ENCODE results near the gene KLHDC1. TPM values are rescaled to one million over a fixed set of nuclear protein-coding genes. Genes with fewer than 3 reads are reported as not detected.

The KLHDC1 gene
- total and polyA plus RNA-seq, 9 of the 15 experiments (the other 6 are each of a cell fraction or from before 2014, with no cell fraction given) = 0.08 to 0.41 (median 0.18) TPM

DNA sequence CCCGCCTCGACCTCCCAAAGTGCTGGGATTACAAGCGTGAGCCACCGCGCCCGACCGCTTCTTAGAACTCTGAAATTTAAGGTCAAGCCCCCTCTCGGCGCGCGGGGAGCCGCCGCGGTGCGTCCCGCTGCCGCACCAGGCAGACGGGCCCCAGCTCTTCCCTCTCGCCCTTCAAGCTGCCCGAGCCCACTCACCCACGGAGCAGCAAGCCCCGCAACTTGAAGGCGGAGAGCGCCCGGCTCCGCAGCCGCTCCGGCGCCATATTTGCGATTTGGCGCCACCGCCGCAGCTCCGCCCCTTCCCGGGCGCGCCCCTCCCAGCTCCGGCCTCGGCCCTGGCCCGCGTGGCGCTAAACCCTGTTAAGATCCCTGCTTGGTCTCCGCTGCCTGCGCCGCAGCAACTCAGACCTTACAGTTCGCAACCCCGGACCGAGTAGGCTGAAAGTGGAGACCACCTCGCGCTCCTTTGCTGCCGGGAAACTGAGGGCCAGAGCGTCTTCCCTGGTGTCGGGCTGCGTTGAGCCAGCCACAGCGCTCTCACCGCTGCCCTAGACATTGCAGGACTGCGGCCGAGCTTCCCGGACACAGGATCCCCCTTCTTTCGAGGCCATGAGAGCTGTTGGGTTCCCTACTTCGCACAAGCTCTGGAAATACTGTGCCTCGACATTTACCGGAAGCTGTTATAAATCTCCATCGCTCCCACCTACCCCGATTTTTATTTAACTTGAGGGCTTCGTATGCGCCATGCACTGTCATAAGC is 4.8 kb upstream of the KLHDC1 start, which contains the start of gene POLE2 (continued):
- TF ChIP-seq, protein P1, sequence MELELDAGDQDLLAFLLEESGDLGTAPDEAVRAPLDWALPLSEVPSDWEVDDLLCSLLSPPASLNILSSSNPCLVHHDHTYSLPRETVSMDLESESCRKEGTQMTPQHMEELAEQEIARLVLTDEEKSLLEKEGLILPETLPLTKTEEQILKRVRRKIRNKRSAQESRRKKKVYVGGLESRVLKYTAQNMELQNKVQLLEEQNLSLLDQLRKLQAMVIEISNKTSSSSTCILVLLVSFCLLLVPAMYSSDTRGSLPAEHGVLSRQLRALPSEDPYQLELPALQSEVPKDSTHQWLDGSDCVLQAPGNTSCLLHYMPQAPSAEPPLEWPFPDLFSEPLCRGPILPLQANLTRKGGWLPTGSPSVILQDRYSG (tag; conservative IDR thresholded peaks at IDR 0.05; ENCODE audit: low read depth) = no peak
- TF ChIP-seq, protein P2, sequence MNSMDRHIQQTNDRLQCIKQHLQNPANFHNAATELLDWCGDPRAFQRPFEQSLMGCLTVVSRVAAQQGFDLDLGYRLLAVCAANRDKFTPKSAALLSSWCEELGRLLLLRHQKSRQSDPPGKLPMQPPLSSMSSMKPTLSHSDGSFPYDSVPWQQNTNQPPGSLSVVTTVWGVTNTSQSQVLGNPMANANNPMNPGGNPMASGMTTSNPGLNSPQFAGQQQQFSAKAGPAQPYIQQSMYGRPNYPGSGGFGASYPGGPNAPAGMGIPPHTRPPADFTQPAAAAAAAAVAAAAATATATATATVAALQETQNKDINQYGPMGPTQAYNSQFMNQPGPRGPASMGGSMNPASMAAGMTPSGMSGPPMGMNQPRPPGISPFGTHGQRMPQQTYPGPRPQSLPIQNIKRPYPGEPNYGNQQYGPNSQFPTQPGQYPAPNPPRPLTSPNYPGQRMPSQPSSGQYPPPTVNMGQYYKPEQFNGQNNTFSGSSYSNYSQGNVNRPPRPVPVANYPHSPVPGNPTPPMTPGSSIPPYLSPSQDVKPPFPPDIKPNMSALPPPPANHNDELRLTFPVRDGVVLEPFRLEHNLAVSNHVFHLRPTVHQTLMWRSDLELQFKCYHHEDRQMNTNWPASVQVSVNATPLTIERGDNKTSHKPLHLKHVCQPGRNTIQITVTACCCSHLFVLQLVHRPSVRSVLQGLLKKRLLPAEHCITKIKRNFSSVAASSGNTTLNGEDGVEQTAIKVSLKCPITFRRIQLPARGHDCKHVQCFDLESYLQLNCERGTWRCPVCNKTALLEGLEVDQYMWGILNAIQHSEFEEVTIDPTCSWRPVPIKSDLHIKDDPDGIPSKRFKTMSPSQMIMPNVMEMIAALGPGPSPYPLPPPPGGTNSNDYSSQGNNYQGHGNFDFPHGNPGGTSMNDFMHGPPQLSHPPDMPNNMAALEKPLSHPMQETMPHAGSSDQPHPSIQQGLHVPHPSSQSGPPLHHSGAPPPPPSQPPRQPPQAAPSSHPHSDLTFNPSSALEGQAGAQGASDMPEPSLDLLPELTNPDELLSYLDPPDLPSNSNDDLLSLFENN (IDR thresholded peaks at IDR 0.05; ENCODE audit: low read depth in 2 of 2, low read length in 2 of 2) = no peak
- TF ChIP-seq ZNF76 (CRISPR knock-in tag; IDR thresholded peaks at IDR 0.05; ENCODE audit: borderline replicate concordance) = no peak
- TF ChIP-seq ZKSCAN3 (CRISPR knock-in tag; IDR thresholded peaks at IDR 0.05) = no peak
- no peak for TF ChIP-seq THRAP3 (IDR thresholded peaks at IDR 0.05; ENCODE audit: borderline replicate concordance)
- no peak for TF ChIP-seq ZNF75A (CRISPR knock-in tag; IDR thresholded peaks at IDR 0.05)
- no peak for TF ChIP-seq ETV6 (IDR thresholded peaks at IDR 0.05; ENCODE audit: borderline replicate concordance in 1 of 2, low read depth in 2 of 2, low read length in 1 of 2)
- TF ChIP-seq ETV6 (CRISPR knock-in tag; IDR thresholded peaks at IDR 0.05; ENCODE audit: borderline replicate concordance) = no peak
- TF ChIP-seq KLF1 (tag; IDR thresholded peaks at IDR 0.05) = no peak
- TF ChIP-seq RBFOX2 (IDR thresholded peaks at IDR 0.05; ENCODE audit: low read depth, low read length) = peak; percentile 96
- TF ChIP-seq GABPB2 (CRISPR knock-in tag; conservative IDR thresholded peaks at IDR 0.05) = no peak
- TF ChIP-seq GATAD2B (IDR thresholded peaks at IDR 0.05; ENCODE audit: borderline replicate concordance) = no peak
- TF ChIP-seq, protein P3, sequence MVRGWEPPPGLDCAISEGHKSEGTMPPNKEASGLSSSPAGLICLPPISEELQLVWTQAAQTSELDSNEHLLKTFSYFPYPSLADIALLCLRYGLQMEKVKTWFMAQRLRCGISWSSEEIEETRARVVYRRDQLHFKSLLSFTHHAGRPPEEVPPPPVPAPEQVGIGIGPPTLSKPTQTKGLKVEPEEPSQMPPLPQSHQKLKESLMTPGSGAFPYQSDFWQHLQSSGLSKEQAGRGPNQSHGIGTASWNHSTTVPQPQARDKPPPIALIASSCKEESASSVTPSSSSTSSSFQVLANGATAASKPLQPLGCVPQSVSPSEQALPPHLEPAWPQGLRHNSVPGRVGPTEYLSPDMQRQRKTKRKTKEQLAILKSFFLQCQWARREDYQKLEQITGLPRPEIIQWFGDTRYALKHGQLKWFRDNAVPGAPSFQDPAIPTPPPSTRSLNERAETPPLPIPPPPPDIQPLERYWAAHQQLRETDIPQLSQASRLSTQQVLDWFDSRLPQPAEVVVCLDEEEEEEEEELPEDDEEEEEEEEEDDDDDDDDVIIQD (CRISPR knock-in tag; IDR thresholded peaks at IDR 0.05) = no peak
- no peak for TF ChIP-seq NR2F6 (CRISPR knock-in tag; IDR thresholded peaks at IDR 0.05)
- TF ChIP-seq, protein P4, sequence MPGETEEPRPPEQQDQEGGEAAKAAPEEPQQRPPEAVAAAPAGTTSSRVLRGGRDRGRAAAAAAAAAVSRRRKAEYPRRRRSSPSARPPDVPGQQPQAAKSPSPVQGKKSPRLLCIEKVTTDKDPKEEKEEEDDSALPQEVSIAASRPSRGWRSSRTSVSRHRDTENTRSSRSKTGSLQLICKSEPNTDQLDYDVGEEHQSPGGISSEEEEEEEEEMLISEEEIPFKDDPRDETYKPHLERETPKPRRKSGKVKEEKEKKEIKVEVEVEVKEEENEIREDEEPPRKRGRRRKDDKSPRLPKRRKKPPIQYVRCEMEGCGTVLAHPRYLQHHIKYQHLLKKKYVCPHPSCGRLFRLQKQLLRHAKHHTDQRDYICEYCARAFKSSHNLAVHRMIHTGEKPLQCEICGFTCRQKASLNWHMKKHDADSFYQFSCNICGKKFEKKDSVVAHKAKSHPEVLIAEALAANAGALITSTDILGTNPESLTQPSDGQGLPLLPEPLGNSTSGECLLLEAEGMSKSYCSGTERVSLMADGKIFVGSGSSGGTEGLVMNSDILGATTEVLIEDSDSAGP (CRISPR knock-in tag; IDR thresholded peaks at IDR 0.05) = no peak
- no peak for TF ChIP-seq SMAD1 (IDR thresholded peaks at IDR 0.05; ENCODE audit: low read depth, low read length, partially characterized antibody)
- TF ChIP-seq ARHGAP35 (IDR thresholded peaks at IDR 0.05; ENCODE audit: partially characterized antibody) = no peak
- no peak for TF ChIP-seq ZNF586 (CRISPR knock-in tag; conservative IDR thresholded peaks at IDR 0.05)
- no peak for TF ChIP-seq MED1 (CRISPR knock-in tag; IDR thresholded peaks at IDR 0.05; ENCODE audit: borderline replicate concordance)

All from K562 (cell line).